Peyer's patch (tissue), 4 donors: ENCODE data around the gene CLCN1. TPM values are rescaled to one million over a fixed set of nuclear protein-coding genes. Genes with fewer than 3 reads are reported as not detected.

Source experiments
- DNase-seq, 3 donors: peaks; one replicate each; pipeline ENCODE4 v3.0.0-alpha.2; 2017 to 2019
- H3K27ac ChIP-seq, 4 donors: fragments of 200-600 bp; sonication (generic); one replicate each; pipeline ENCODE4 v1.5.1; 2016 to 2019
- H3K27me3 ChIP-seq, 2 donors: fragments of 200-600 bp; sonication (generic); one replicate each; pipeline ENCODE4 v1.5.1; 2019
- H3K36me3 ChIP-seq, 3 donors: fragments of 200-600 bp; sonication (generic); one replicate each; pipeline ENCODE4 v1.5.1; 2016 to 2019
- H3K4me1 ChIP-seq, 4 donors: fragments of 200-600 bp; sonication (generic); one replicate each; pipeline ENCODE4 v1.5.1; 2016 to 2019
- H3K4me3 ChIP-seq, 4 donors: fragments of 200-600 bp; sonication (generic); 1 replicate in 3 of 4; 2 replicates in 1 of 4; pipeline ENCODE4 v1.5.1; 2016 to 2019; ENCODE audit warnings: mild to moderate bottlenecking in 1 of 4
- H3K9me3 ChIP-seq, 4 donors: fragments of 200-600 bp; sonication (generic); one replicate each; pipeline ENCODE4 v1.5.1; 2016 to 2019; ENCODE audit warnings: mild to moderate bottlenecking in 1 of 4
- POLR2A ChIP-seq, 2 donors: fragments of 450-650 bp; IDR thresholded peaks; one replicate each; pipeline ENCODE4 v1.5.1; 2017; ENCODE audit warnings: antibody characterized with exemption in 2 of 2, mild to moderate bottlenecking in 2 of 2, moderate library complexity in 2 of 2
- total RNA-seq, 4 donors: library from RNA; depleted of rRNA; stranded (reverse); fragments of >200 nt; gene quantifications; one replicate each; pipeline ENCODE4 v1.1.0, GENCODE V29; 2016
- TF ChIP-seq, protein P1 (sequence below), 6 experiments: fragments of 450-650 bp in 4 of 6; fragments of 200-600 bp in 2 of 6; sonication (generic) in 1 of 6; IDR thresholded peaks; one replicate each; pipeline ENCODE4 v1.5.1; 2017 to 2019; ENCODE audit warnings: antibody characterized with exemption in 6 of 6, mild to moderate bottlenecking in 3 of 6, moderate library complexity in 1 of 6

CLCN1 gene
- total RNA-seq, 4 donors from 2014 or later: 1.1 to 6.5 (median 2.5) TPM; not detected in 1

DNA sequence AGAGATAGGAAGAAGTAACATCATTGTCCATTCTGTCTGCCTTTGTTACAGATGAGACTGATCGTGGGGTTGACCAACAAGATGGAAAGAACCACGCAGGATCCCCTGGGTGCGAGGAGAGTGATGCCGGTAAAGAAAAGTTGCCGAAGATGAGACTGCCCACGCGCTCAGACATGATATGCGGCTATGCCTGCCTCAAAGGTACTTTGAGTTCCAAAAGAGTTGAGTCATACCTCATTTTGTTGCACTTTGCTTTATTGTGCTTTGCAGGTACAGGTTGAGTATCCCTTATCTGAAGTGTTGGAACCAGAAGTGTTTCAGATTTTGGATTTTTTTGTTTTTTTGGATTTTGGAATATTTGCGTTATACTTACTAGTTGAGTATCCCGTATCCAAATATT is 12.2 kb upstream of the CLCN1 start:
- Histone ChIP-seq H3K36me3 (peaks cover 0 to 87% (median 0%) of the 10 kb centered on the region in 3 donors), H3K4me3 (no peak overlapping the region), H3K9me3 (no peaks in the 10 kb centered on the region), H3K4me1 (peaks cover 0 to 25% (median 0%) of the 10 kb centered on the region in 4 donors), H3K27ac (no peak overlapping the region), H3K27me3 (no peaks in the 10 kb centered on the region)
- TF ChIP-seq, protein P1, sequence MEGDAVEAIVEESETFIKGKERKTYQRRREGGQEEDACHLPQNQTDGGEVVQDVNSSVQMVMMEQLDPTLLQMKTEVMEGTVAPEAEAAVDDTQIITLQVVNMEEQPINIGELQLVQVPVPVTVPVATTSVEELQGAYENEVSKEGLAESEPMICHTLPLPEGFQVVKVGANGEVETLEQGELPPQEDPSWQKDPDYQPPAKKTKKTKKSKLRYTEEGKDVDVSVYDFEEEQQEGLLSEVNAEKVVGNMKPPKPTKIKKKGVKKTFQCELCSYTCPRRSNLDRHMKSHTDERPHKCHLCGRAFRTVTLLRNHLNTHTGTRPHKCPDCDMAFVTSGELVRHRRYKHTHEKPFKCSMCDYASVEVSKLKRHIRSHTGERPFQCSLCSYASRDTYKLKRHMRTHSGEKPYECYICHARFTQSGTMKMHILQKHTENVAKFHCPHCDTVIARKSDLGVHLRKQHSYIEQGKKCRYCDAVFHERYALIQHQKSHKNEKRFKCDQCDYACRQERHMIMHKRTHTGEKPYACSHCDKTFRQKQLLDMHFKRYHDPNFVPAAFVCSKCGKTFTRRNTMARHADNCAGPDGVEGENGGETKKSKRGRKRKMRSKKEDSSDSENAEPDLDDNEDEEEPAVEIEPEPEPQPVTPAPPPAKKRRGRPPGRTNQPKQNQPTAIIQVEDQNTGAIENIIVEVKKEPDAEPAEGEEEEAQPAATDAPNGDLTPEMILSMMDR (IDR thresholded peaks at IDR 0.05): no peak
- no peak for TF ChIP-seq POLR2A (IDR thresholded peaks at IDR 0.05)
- no peak for DNase-seq

DNA sequence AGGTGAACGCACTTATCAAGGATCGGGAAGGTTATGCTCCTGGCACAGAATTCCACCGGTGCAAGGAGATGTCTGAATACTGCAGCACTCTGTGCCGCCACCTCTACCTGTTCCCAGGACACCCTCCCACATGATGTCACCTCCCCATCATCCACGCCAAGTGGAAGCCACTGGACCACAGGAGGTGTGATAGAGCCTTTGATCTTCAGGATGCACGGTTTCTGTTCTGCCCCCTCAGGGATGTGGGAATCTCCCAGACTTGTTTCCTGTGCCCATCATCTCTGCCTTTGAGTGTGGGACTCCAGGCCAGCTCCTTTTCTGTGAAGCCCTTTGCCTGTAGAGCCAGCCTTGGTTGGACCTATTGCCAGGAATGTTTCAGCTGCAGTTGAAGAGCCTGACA is 11.0 kb upstream of the CLCN1 start:
- DNase-seq: no peak
- TF ChIP-seq, protein P1 (IDR thresholded peaks at IDR 0.05): no peak
- H3K36me3 ChIP-seq: peaks cover 0 to 80% (median 0%) of the 10 kb centered on the region in 3 donors
- no peak overlapping the region for H3K27ac ChIP-seq
- H3K27me3 ChIP-seq: no peaks in the 10 kb centered on the region
- H3K4me1 ChIP-seq: peaks cover 0 to 21% (median 0%) of the 10 kb centered on the region in 4 donors
- H3K9me3 ChIP-seq: no peaks in the 10 kb centered on the region
- H3K4me3 ChIP-seq: no peak overlapping the region

DNA sequence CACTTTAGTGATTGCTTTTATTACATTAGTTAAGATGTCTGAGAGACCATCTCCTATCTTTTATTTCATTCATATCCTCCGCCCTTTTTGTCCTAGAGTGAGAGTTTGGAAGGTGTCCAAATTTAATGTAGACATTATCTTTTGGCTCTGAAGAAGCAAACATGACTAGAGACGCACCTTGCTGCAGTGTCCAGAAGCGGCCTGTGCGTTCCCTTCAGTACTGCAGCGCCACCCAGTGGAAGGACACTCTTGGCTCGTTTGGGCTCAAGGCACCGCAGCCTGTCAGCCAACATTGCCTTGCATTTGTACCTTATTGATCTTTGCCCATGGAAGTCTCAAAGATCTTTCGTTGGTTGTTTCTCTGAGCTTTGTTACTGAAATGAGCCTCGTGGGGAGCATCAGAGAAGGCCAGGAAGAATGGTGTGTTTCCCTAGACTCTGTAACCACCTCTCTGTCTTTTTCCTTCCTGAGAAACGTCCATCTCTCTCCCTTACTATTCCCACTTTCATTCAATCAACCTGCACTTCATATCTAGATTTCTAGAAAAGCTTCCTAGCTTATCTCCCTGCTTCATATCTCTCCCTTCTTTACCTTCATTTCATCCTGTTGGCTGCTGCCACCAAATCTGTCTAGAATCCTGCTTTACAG is 10.4 kb upstream of the CLCN1 start:
- Histone ChIP-seq H3K4me3 (no peak overlapping the region), H3K27ac (peak overlapping the region in 1 of 4 donors; percentile 45), H3K9me3 (no peaks in the 10 kb centered on the region), H3K36me3 (peaks cover 0 to 74% (median 0%) of the 10 kb centered on the region in 3 donors), H3K27me3 (no peaks in the 10 kb centered on the region), H3K4me1 (peaks cover 0 to 18% (median 0%) of the 10 kb centered on the region in 4 donors)
- peak; percentile 66 to 94 (median 91) for DNase-seq
- TF ChIP-seq POLR2A (IDR thresholded peaks at IDR 0.05): no peak
- TF ChIP-seq, protein P1 (IDR thresholded peaks at IDR 0.05): peak; percentile 6 to 95 (median 81)

DNA sequence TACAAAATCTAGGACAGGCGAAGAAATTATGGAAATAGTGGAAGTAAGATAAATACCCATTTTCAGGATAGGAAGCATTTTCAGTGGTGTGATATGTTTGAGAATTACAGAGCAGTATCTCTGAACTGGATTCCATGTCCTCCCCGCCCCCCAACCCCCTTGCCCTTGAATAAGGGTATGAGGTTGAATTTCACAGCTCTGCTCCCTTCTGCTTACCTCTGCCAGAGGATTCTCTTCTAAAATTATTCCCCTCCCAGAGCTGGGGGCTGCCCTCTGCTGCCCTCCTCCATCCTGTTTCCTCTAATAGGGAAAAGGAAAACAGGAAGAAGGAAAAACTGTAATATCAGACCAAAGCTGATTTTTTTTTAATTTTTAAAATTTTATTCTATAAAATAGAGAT is 7.3 kb upstream of the CLCN1 start:
- DNase-seq: no peak
- H3K36me3 ChIP-seq: peaks cover 0 to 45% (median 0%) of the 10 kb centered on the region in 3 donors
- no peak overlapping the region for H3K27ac ChIP-seq
- no peak overlapping the region for H3K4me3 ChIP-seq
- no peaks in the 10 kb centered on the region for H3K9me3 ChIP-seq
- peaks cover 0 to 9% (median 0%) of the 10 kb centered on the region in 4 donors for H3K4me1 ChIP-seq
- H3K27me3 ChIP-seq: no peaks in the 10 kb centered on the region
- TF ChIP-seq, protein P1 (IDR thresholded peaks at IDR 0.05): no peak
- TF ChIP-seq POLR2A (IDR thresholded peaks at IDR 0.05): no peak

DNA sequence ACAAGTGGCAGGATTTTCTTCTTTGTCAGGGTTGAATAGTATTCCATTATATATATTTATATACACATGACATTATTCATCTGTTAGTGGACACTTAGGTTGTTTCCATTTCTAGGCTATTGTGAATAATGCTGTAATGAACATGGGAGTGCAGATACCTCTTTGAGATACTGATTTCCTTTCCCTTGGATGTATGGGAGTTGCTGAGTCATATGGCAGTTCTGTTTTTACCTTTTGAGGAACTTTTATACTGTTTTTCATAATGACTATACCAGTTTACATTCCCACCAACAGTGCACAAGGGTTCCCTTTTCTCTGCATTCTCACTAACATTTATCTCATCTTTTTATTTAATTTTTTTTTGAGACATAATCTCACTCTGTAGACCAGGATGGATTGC is 1.8 kb upstream of the CLCN1 start:
- no peak for DNase-seq
- TF ChIP-seq POLR2A (IDR thresholded peaks at IDR 0.05): no peak
- TF ChIP-seq, protein P1 (IDR thresholded peaks at IDR 0.05): no peak
- no peaks in the 10 kb centered on the region for H3K4me1 ChIP-seq
- H3K27ac ChIP-seq: no peak overlapping the region
- H3K36me3 ChIP-seq: no peaks in the 10 kb centered on the region
- H3K27me3 ChIP-seq: no peaks in the 10 kb centered on the region
- H3K9me3 ChIP-seq: no peaks in the 10 kb centered on the region
- no peak overlapping the region for H3K4me3 ChIP-seq
